Mammary epithelial cell (primary cell): ENCODE data around the gene SLC5A6.

Experiments used
- EZH2 ChIP-seq: IDR thresholded peaks from 2 replicates; pipeline ENCODE4 v1.6.1; 2012; ENCODE audit warnings: low read length, inconsistent platforms, borderline replicate concordance
- TF ChIP-seq, protein P1 (sequence below), 2 donors: IDR thresholded peaks in 1 of 2; conservative IDR thresholded peaks in 1 of 2; 2 replicates each; pipeline ENCODE4 v1.5.1; 2011 to 2012; ENCODE audit warnings: inconsistent platforms in 2 of 2, low read length in 2 of 2, mild to moderate bottlenecking in 2 of 2, control low read depth in 1 of 2, low read depth in 1 of 2; ENCODE audit not compliant: insufficient read depth in 1 of 2; ENCODE audit errors: extremely low read depth in 1 of 2

- no peak for TF ChIP-seq EZH2
- TF ChIP-seq, protein P1, sequence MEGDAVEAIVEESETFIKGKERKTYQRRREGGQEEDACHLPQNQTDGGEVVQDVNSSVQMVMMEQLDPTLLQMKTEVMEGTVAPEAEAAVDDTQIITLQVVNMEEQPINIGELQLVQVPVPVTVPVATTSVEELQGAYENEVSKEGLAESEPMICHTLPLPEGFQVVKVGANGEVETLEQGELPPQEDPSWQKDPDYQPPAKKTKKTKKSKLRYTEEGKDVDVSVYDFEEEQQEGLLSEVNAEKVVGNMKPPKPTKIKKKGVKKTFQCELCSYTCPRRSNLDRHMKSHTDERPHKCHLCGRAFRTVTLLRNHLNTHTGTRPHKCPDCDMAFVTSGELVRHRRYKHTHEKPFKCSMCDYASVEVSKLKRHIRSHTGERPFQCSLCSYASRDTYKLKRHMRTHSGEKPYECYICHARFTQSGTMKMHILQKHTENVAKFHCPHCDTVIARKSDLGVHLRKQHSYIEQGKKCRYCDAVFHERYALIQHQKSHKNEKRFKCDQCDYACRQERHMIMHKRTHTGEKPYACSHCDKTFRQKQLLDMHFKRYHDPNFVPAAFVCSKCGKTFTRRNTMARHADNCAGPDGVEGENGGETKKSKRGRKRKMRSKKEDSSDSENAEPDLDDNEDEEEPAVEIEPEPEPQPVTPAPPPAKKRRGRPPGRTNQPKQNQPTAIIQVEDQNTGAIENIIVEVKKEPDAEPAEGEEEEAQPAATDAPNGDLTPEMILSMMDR (conservative IDR thresholded peaks at IDR 0.05 in 1 of 2, IDR thresholded peaks at IDR 0.05 in 1 of 2; ENCODE audit: extremely low read depth in 1 of 2, insufficient read depth in 1 of 2, low read depth in 1 of 2, low read length in 2 of 2) = no peak
Measured at GRCh38 chr2:27184115-27184514, 28.0 kb downstream of the SLC5A6 start.
